H1 (cell line): ENCODE data around the gene SGPP2. TPM values are rescaled to one million over a fixed set of nuclear protein-coding genes. Genes with fewer than 3 reads are reported as not detected.

Experiments used
- CTCF ChIA-PET: fragments of 300-600 bp; sonication (Branson Sonifier 250); formaldehyde crosslinking; loops from one replicate; lab custom pipeline; 2021; ENCODE audit not compliant: partially characterized antibody; lab: Charles Lee
- POLR2A ChIA-PET: fragments of 300-600 bp; sonication (Branson Sonifier 250); formaldehyde crosslinking; loops from one replicate; lab custom pipeline; 2021; ENCODE audit warnings: inconsistent platforms; ENCODE audit not compliant: partially characterized antibody; lab: Charles Lee
- DNase-seq, 2 experiments: peaks; one replicate each; pipeline versions ENCODE4 v3.0.0 to v3.0.0-alpha.2; 2010 to 2022; ENCODE audit warnings: low spot score in 2 of 2, low read depth in 1 of 2, mixed read lengths in 1 of 2
- FAIRE-seq: peaks from 2 replicates; lab custom pipeline; 2011; peaks lifted over from hg19 to GRCh38; lab: Jason Lieb, UNC
- H2AFZ ChIP-seq: 2 replicates; pipeline ENCODE4 v1.8.1; 2012; ENCODE audit warnings: low read length, inconsistent platforms
- H2AK5ac ChIP-seq: 2 replicates; pipeline ENCODE4 v1.6.1; 2013; ENCODE audit warnings: low read depth, low read length
- H2BK120ac ChIP-seq: replicated peaks from 2 replicates; pipeline ENCODE3; 2013; ENCODE audit warnings: low read depth, low read length, inconsistent platforms
- H2BK12ac ChIP-seq: 2 replicates; pipeline ENCODE4 v1.6.1; 2013; ENCODE audit warnings: low read depth, low read length
- H2BK15ac ChIP-seq: 2 replicates; pipeline ENCODE4 v1.6.1; 2013; ENCODE audit warnings: low read length
- H2BK20ac ChIP-seq: 2 replicates; pipeline ENCODE4 v1.6.1; 2013; ENCODE audit warnings: low read length
- H2BK5ac ChIP-seq: 2 replicates; pipeline ENCODE4 v1.6.1; 2013; ENCODE audit warnings: low read depth, low read length
- H3K14ac ChIP-seq: 2 replicates; pipeline ENCODE4 v1.6.1; 2013; ENCODE audit warnings: inconsistent platforms; ENCODE audit not compliant: insufficient read length
- H3K18ac ChIP-seq: 2 replicates; pipeline ENCODE4 v1.6.1; 2013; ENCODE audit warnings: low read length; ENCODE audit errors: extremely low read depth
- H3K23ac ChIP-seq: 2 replicates; pipeline ENCODE4 v1.6.1; 2013; ENCODE audit warnings: inconsistent platforms; ENCODE audit not compliant: insufficient read length
- H3K23me2 ChIP-seq: 2 replicates; pipeline ENCODE4 v1.6.1; 2013; ENCODE audit warnings: low read depth, low read length
- H3K27ac ChIP-seq: 2 replicates; pipeline ENCODE4 v1.6.1; 2011; ENCODE audit warnings: low read depth, low read length, inconsistent platforms
- H3K27me3 ChIP-seq, 4 experiments: replicated peaks in 1 of 4; 1 replicate in 1 of 4; 2 replicates in 3 of 4; pipeline versions ENCODE4 v1.6.1 to v1.8.1; 2011 to 2013; ENCODE audit warnings: low read length in 3 of 4, mild to moderate bottlenecking in 3 of 4, inconsistent platforms in 2 of 4, mixed read lengths in 2 of 4, moderate library complexity in 1 of 4; ENCODE audit not compliant: control insufficient read depth in 3 of 4, insufficient read depth in 3 of 4; ENCODE audit errors: extremely low read depth in 1 of 4
- H3K36me3 ChIP-seq, 4 experiments: 2 replicates each; pipeline versions ENCODE4 v1.6.1 to v1.8.1; 2011 to 2013; ENCODE audit warnings: mild to moderate bottlenecking in 4 of 4, low read length in 3 of 4, moderate library complexity in 2 of 4, control low read depth in 1 of 4, inconsistent platforms in 1 of 4; ENCODE audit not compliant: insufficient read depth in 4 of 4, control insufficient read depth in 2 of 4
- H3K4ac ChIP-seq: replicated peaks from 2 replicates; pipeline ENCODE3; 2013; ENCODE audit warnings: low read length, low read depth, mixed read lengths, inconsistent platforms; ENCODE audit not compliant: insufficient read length
- H3K4me1 ChIP-seq, 4 experiments: replicated peaks in 1 of 4; 1 replicate in 1 of 4; 2 replicates in 3 of 4; pipeline versions ENCODE4 v1.6.1 to v1.8.1; 2011 to 2013; ENCODE audit warnings: low read length in 3 of 4, inconsistent platforms in 2 of 4, mixed read lengths in 1 of 4; ENCODE audit not compliant: insufficient read depth in 4 of 4, control insufficient read depth in 3 of 4
- H3K4me2 ChIP-seq, 2 experiments: 2 replicates each; pipeline versions ENCODE4 v1.6.1 to v1.8.1; 2011 to 2013; ENCODE audit warnings: low read depth in 2 of 2, low read length in 2 of 2, control low read depth in 1 of 2, inconsistent platforms in 1 of 2, mild to moderate bottlenecking in 1 of 2; ENCODE audit not compliant: insufficient read depth in 1 of 2
- H3K4me3 ChIP-seq, 4 experiments: fragments of 200-600, 300-600 bp in 1 of 4; sonication (generic), shearing (Covaris generic), sonication (Bioruptor Twin) in 1 of 4; 2 replicates each; pipeline versions ENCODE4 v1.5.1 to v1.8.1; 2011 to 2016; ENCODE audit warnings: low read length in 4 of 4, low read depth in 3 of 4, control low read depth in 2 of 4, inconsistent platforms in 2 of 4, mild to moderate bottlenecking in 2 of 4, mixed read lengths in 1 of 4, moderate library complexity in 1 of 4; ENCODE audit not compliant: insufficient read depth in 2 of 4; ENCODE audit errors: extremely low read depth in 1 of 4
- H3K56ac ChIP-seq: replicated peaks from 2 replicates; pipeline ENCODE3; 2013; ENCODE audit warnings: low read depth, mild to moderate bottlenecking, mixed read lengths, low read length, inconsistent platforms; ENCODE audit not compliant: insufficient read length
- H3K79me1 ChIP-seq: 2 replicates; pipeline ENCODE4 v1.6.1; 2013; ENCODE audit warnings: low read depth, low read length, control low read depth
- H3K79me2 ChIP-seq, 2 experiments: 2 replicates each; pipeline versions ENCODE4 v1.6.1 to v1.8.1; 2012 to 2013; ENCODE audit warnings: low read length in 2 of 2, mild to moderate bottlenecking in 2 of 2, inconsistent platforms in 1 of 2; ENCODE audit not compliant: insufficient read depth in 2 of 2, control insufficient read depth in 1 of 2
- H3K9ac ChIP-seq, 4 experiments: replicated peaks in 1 of 4; 1 replicate in 1 of 4; 2 replicates in 3 of 4; pipeline versions ENCODE4 v1.6.1 to v1.8.1; 2011 to 2013; ENCODE audit warnings: low read depth in 3 of 4, low read length in 3 of 4, control low read depth in 2 of 4, mild to moderate bottlenecking in 2 of 4, moderate library complexity in 2 of 4, inconsistent platforms in 1 of 4; ENCODE audit errors: extremely low read depth in 1 of 4
- H3K9me3 ChIP-seq, 2 experiments: 2 replicates each; pipeline versions ENCODE4 v1.6.1 to v1.8.1; 2012 to 2013; ENCODE audit warnings: mild to moderate bottlenecking in 2 of 2, moderate library complexity in 2 of 2, control low read depth in 1 of 2, inconsistent platforms in 1 of 2, low read depth in 1 of 2, low read length in 1 of 2, mixed read lengths in 1 of 2; ENCODE audit not compliant: insufficient read depth in 2 of 2
- H4K20me1 ChIP-seq, 2 experiments: replicated peaks in 1 of 2; 2 replicates each; pipeline versions ENCODE3 to v1.8.1; 2011 to 2013; ENCODE audit warnings: inconsistent platforms in 2 of 2, low read length in 2 of 2, mild to moderate bottlenecking in 1 of 2; ENCODE audit not compliant: insufficient read depth in 2 of 2, control insufficient read depth in 1 of 2
- H4K5ac ChIP-seq: 2 replicates; pipeline ENCODE4 v1.6.1; 2013; ENCODE audit warnings: low read length, low read depth, mixed read lengths, inconsistent platforms; ENCODE audit not compliant: insufficient read length
- H4K8ac ChIP-seq: 2 replicates; pipeline ENCODE4 v1.8.0; 2013; ENCODE audit warnings: mild to moderate bottlenecking, moderate library complexity, low read length, inconsistent platforms; ENCODE audit not compliant: insufficient read depth; ENCODE audit errors: extremely low read depth
- H4K91ac ChIP-seq: replicated peaks from 2 replicates; pipeline ENCODE3; 2013; ENCODE audit warnings: low read length, mixed read lengths, inconsistent platforms; ENCODE audit not compliant: insufficient read length
- ASH2L ChIP-seq: fragments of 200-600, 300-600 bp; sonication (generic); IDR thresholded peaks from one replicate; pipeline ENCODE4 v1.7.1; 2017; ENCODE audit warnings: low read length
- ATF3 ChIP-seq: IDR thresholded peaks from 2 replicates; pipeline ENCODE4 v1.6.1; 2011; ENCODE audit warnings: low read depth, mild to moderate bottlenecking, low read length; ENCODE audit not compliant: insufficient read depth
- BCL11A ChIP-seq, 2 experiments: IDR thresholded peaks; one replicate each; pipeline ENCODE4 v1.6.1; 2011; ENCODE audit warnings: low read depth in 2 of 2, low read length in 2 of 2, mild to moderate bottlenecking in 2 of 2
- BRCA1 ChIP-seq: IDR thresholded peaks from 2 replicates; pipeline ENCODE4 v1.6.1; 2012; ENCODE audit warnings: low read depth, low read length, improper control_type of control experiment
- CBX5 ChIP-seq: fragments of 300-800, 300-1000 bp; sonication (generic); IDR thresholded peaks from 2 replicates; pipeline ENCODE4 v1.7.1; 2016; ENCODE audit warnings: antibody characterized with exemption, low read length, low read depth
- CHD1 ChIP-seq: IDR thresholded peaks from 2 replicates; pipeline ENCODE4 v1.6.1; 2012; ENCODE audit warnings: low read depth, low read length, improper control_type of control experiment
- CREB1 ChIP-seq: IDR thresholded peaks from 2 replicates; pipeline ENCODE4 v1.6.1; 2012; ENCODE audit warnings: inconsistent platforms
- JUND ChIP-seq: IDR thresholded peaks from 2 replicates; pipeline ENCODE4 v1.6.1; 2011; ENCODE audit warnings: mild to moderate bottlenecking, improper control_type of control experiment, low read length
- KDM4A ChIP-seq: IDR thresholded peaks from one replicate; pipeline ENCODE4 v1.7.1; 2012; ENCODE audit warnings: low read depth, mild to moderate bottlenecking, moderate library complexity, low read length, inconsistent platforms; ENCODE audit not compliant: severe bottlenecking
- MAX ChIP-seq: IDR thresholded peaks from 2 replicates; pipeline ENCODE4 v1.6.1; 2012; ENCODE audit warnings: inconsistent platforms
- NRF1 ChIP-seq: IDR thresholded peaks from 2 replicates; pipeline ENCODE4 v1.6.1; 2011; ENCODE audit warnings: mild to moderate bottlenecking, low read depth, low read length, improper control_type of control experiment
- POLR2AphosphoS5 ChIP-seq: IDR thresholded peaks from 2 replicates; pipeline ENCODE4 v1.6.1; 2011; ENCODE audit warnings: low read depth, low read length
- RFX5 ChIP-seq: IDR thresholded peaks from 2 replicates; pipeline ENCODE4 v1.6.1; 2011; ENCODE audit warnings: low read depth, low read length, improper control_type of control experiment, borderline replicate concordance
- SIRT6 ChIP-seq: IDR thresholded peaks from one replicate; pipeline ENCODE4 v1.7.1; 2012; ENCODE audit warnings: low read length, inconsistent platforms
- YY1 ChIP-seq: IDR thresholded peaks from 2 replicates; pipeline ENCODE4 v1.6.1; 2011; ENCODE audit warnings: low read depth, mild to moderate bottlenecking, low read length
- polyA plus RNA-seq, 7 experiments: library from polyadenylated mRNA; depleted of rRNA in 3 of 7; stranded (reverse) in 5 of 7; unstranded in 2 of 7; fragments of >200 nt in 5 of 7; fragments of 200-250 nt in 2 of 7; gene quantifications; 1 replicate in 5 of 7; 2 replicates in 1 of 7; 4 replicates in 1 of 7; pipeline versions ENCODE4 v1.2.1 to v1.2.3, GENCODE V29; 2011 to 2013; ENCODE audit warnings: missing spikeins in 2 of 7, mixed read lengths in 2 of 7
- total RNA-seq: library from RNA; stranded (reverse); fragmentation: NEBNext Ultra II Directional; extraction: Animal tissue kit (Norgen Biotek cat#: 25700); gene quantifications from 2 replicates; pipeline ENCODE4 v1.2.1, GENCODE V29; 2021
- TF ChIP-seq, protein P1 (sequence below): IDR thresholded peaks from 2 replicates; pipeline ENCODE4 v1.6.1; 2011; ENCODE audit warnings: low read length, improper control_type of control experiment

SGPP2 gene
- total and polyA plus RNA-seq, 2 of the 8 experiments (the other 6 are each of a cell fraction or from before 2014, with no cell fraction given): 0.29 TPM; not detected in 1

DNA sequence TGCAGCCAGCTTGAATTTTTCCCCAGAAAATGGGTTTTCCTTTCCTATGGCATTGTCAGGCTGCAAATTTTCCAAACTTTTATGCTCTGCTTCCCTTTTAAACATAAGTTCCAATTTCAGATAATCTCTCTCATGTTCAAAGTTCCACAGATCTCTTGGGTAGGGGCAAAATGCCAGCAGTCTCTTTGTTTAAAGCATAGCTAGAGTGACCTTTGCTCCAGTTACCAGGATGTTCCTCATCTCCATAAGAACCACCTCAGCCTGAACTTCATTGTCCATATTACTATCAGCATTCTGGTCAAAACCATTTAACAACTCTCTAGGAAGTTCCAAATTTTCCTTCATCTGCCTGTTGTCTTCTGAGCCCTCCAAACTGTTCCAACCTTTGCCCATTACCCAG, 68.3 kb downstream of the SGPP2 start:
- Histone ChIP-seq H3K9ac (no peak overlapping the region), H2BK20ac (no peak overlapping the region), H3K18ac (no peak overlapping the region), H2BK12ac (no peak overlapping the region), H4K8ac (no peak overlapping the region), H2BK120ac (no peak overlapping the region), H3K27ac (no peak overlapping the region), H3K23me2 (no peaks in the 10 kb centered on the region), H4K5ac (no peak overlapping the region), H3K4me1 (no peaks in the 10 kb centered on the region), H4K91ac (no peak overlapping the region), H3K23ac (no peak overlapping the region), H3K4me3 (no peak overlapping the region), H4K20me1 (no peaks in the 10 kb centered on the region), H3K9me3 (peaks cover 3 to 9% of the 10 kb centered on the region in 2 experiments; a peak in 1 of 4 replicates), H3K14ac (no peak overlapping the region), H3K4ac (no peak overlapping the region), H2BK15ac (no peak overlapping the region), H2AK5ac (no peak overlapping the region), H3K79me2 (no peaks in the 10 kb centered on the region), H3K36me3 (no peaks in the 10 kb centered on the region), H3K79me1 (no peaks in the 10 kb centered on the region), H3K56ac (no peak overlapping the region), H3K27me3 (peaks cover 0 to 3% (median 1%) of the 10 kb centered on the region in 4 experiments; a peak in 1 of 7 replicates), H2BK5ac (no peak overlapping the region), H2AFZ (no peak overlapping the region), H3K4me2 (no peak overlapping the region)
- FAIRE-seq (no peak), DNase-seq (no peak)
- POLR2A ChIA-PET: no interaction called here
- CTCF ChIA-PET: no interaction called here
- TF ChIP-seq POLR2AphosphoS5 (no peak), ASH2L (no peak), JUND (no peak), NRF1 (no peak), YY1 (no peak), BCL11A (IDR thresholded peaks at IDR 0.05; ENCODE audit: low read depth in 2 of 2, low read length in 2 of 2) (no peak), BRCA1 (no peak), RFX5 (no peak), CREB1 (no peak), ATF3 (no peak), KDM4A (no peak), SIRT6 (no peak), MAX (no peak), CHD1 (no peak), CBX5 (no peak)
- TF ChIP-seq, protein P1, sequence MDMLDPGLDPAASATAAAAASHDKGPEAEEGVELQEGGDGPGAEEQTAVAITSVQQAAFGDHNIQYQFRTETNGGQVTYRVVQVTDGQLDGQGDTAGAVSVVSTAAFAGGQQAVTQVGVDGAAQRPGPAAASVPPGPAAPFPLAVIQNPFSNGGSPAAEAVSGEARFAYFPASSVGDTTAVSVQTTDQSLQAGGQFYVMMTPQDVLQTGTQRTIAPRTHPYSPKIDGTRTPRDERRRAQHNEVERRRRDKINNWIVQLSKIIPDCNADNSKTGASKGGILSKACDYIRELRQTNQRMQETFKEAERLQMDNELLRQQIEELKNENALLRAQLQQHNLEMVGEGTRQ: no peak
